NOMO-1 treated with dmso at 0.1 percent for 144 hours (cell line): ENCODE results near the gene PITPNM3.

Experiments
- DNase-seq: peaks from one replicate; lab custom pipeline; 2025; ENCODE audit not compliant: unreplicated experiment; lab: John Stamatoyannopoulos, UW

Gene PITPNM3

GRCh38 chr17:6526362-6527152, 29.8 kb downstream of the PITPNM3 start:
- no peak for DNase-seq

DNA sequence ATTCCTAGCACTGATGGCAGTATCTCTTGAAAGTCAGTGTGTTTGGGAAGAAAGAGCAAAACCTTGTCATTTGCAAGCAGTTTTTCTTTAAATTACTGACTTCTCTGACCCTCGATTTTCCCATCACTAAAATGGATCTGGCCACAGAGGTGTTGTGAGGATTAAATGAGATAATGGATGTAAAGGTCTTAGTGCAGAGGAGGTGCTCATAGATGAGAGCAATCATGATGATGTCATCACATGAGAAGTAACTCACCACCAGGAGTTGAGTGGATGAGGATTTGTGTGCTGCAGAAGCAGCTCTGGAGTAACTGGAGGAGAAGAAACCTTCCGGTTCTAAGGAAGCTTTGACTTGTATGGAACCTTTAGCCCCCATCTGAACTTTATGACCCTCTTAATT, 30.6 kb downstream of the PITPNM3 start:
- DNase-seq, result no peak

DNA sequence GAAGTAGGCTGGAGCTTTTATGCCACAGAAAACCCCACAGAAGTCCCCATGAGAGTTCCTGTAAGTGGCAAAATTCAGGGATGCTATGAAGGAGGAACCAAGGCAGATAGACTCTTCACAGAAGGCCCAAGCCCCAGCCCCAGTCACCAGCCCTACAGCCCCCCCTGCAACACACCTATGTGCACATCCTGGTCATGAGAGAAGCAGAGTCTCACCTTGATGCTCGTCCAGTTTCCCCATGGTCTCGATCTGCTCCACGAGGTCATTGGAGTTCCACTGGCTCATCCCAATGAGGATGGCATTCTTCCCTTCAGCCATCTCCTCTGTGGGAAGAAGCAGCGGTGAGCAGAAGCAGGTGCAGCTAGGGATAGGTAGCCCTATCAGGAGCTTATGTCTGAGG, 31.2 kb downstream of the PITPNM3 start:
- DNase-seq, result no peak

DNA sequence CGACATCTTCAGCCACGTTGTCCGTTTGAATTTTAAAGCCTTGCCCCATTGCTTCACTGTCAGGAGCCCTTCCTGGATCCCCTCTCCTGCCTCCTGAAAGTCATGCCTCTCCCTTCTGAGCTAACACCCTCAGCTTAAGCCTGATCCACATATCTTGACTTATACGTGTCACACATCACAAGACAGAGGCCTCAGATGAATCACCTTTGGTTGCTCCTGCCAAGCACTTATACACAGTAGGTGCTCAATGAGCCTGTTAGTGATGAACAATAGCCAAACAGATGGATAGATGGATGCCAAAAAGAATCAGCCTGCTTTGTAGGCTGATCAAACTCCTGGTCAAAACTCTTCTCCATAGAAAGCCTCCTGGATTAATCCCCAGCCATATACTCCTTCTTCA, 31.8 kb downstream of the PITPNM3 start:
- no peak for DNase-seq

GRCh38 chr17:6523809-6524355, 32.5 kb downstream of the PITPNM3 start:
- no peak for DNase-seq

- DNase-seq, result no peak
Observed at GRCh38 chr17:6523330-6523729, 33.0 kb downstream of the PITPNM3 start.

DNA sequence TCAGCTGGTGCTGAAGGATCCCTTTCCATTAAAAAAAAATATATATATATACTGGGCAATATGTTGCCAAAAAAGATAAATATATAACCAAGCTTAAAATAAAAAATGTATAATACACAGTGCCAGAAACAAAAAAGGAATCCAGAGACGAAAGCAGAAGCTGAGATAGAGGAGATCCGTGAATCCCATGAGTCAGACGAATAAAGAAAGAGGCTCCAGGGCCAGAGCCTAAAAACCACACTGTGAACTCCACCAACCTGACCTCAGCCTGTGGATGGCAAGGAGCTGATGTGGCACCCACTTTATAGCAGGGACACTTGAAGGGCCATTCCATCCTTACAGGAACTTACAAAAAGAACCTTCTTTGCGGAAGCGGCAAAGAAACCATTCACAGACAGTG, 34.8 kb downstream of the PITPNM3 start:
- DNase-seq, result no peak

- no peak for DNase-seq
Observed at GRCh38 chr17:6517062-6517461, 39.3 kb downstream of the PITPNM3 start.

- no peak for DNase-seq
Observed at GRCh38 chr17:6514371-6514770, 42.0 kb downstream of the PITPNM3 start.

- no peak for DNase-seq
Observed at GRCh38 chr17:6512552-6512951, 43.8 kb downstream of the PITPNM3 start.

DNA sequence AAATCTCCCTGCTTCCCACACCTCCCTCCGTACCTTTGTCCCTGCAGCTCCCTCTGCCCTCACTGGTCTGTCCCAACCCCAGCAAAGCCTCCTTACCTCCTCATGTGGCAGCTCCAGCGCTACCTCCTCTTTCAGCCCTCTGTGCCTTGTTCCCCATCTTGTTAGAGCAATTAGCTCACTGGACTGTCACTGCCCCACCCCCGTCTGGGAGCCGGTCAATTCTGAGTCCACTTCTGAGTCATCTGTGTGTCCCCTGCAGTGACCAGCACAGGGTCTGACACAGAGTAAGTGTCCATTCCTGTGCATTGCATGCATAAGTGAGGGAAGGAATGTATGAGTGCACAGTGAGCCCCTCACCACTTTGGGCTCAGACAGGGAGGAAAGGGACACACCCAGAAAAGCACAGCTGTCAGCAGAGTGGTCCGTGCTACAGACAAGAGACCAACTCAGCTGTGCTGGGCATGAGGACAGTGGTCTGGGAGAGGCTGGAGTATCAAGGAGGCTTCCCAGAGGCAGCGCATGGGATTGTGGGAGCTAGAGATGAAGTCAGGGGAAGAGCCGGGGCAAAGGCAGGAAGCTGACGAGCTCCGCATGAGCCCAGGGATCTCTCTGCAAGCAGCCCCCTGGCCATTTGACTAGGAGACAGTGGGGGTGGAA, 45.9 kb downstream of the PITPNM3 start:
- no peak for DNase-seq

DNA sequence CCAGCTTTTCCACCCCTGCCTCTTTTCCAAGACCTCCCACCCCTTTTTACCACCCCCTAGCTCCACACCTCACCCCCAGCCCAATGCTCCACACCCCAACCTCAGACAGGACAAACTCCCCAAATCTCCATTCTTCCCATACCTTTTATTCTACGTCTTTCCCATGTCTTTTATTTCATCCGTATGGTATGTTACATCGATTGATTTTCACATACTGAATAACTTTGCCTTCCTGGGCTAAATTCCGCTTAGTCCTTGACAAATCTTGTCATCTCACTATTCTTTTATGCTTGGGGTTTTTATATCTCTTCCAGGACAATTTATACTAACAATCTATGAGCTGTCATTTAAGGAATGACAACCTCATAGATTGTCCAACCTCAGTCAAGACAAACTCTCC, 46.4 kb downstream of the PITPNM3 start:
- no peak for DNase-seq

- no peak for DNase-seq
Observed at GRCh38 chr17:6509031-6509771, 47.2 kb downstream of the PITPNM3 start.

GRCh38 chr17:6508519-6509030, 47.8 kb downstream of the PITPNM3 start:
- no peak for DNase-seq

GRCh38 chr17:6508016-6508415, 48.3 kb downstream of the PITPNM3 start:
- no peak for DNase-seq

DNA sequence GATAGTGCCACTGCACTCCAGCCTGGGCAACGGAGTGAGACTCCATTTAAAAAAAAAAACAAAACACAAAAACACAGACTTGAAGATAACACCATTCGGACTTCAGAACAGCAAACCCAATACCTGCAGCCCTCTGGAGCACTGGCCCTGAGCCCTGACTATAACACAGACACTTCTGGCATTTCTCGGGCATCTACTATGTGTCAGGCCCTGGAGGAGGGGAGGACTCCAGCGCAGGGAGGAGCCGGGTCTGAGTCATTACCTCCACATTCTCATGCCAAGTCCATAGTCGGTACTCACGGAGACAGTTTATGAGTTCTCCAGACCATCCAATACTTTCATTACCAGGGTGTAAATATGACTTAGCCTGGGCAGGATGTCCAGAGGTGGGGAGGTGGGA, 48.8 kb downstream of the PITPNM3 start:
- DNase-seq, result no peak

DNA sequence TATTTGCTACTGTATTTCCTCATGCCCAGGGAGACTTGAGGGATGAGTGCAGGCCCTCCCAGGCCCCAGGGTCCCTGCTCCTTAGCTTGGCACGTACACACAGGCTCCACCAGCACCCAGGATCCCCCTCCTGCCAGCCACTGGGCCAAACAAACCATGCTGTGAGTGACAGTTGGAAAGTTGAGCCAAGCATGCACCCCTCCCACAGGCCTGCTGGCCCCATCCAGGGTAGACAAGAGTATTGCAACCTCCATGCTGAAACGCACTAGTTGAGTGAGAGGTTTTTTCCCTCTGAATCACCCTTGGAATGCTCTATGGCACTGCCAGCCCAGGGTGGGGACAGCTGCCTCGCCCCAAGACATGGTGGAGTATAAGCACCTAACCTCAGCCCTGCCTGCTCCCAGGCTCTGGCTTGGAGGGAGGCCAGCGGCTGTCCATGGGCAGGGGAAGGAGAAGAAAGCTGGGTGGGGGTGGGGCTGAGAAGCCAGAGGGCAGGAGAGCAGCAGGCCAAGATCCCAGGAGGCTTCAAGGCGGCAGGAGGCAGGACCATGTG, 49.6 kb downstream of the PITPNM3 start:
- DNase-seq, result no peak

DNA sequence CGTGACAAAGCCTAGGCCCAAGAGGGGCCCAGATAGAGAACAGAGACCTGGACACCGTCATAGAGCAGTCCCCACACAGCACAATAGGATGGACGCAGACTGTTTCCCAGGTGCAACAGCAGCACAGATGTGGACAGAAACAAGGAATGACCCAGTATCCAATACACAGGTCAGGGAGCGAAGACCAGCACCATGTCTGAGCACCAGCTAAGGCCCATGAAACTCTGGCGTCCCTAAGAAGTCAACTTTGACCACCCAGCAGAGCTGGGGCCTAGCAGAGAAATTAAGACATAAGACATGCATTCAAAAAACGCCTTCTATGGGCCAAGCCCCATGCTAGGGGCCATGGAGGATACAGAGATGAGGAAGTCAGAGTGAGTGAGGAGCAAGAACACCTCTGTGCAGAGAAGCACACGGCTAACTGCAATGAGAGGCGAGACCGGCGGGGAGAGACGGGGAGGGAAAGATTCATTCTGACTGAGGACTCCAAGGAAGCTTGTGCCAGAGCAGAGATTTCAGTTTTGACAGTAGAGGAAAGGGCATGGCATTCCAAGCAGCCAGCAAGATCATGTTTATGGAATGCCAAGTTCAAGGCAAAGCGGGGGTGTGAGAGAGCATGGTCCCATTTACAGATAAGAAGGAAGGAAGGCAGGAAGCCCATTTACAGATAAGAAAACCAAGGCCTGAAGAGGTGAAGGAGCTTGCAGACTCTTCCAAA, 50.8 kb downstream of the PITPNM3 start:
- no peak for DNase-seq

DNA sequence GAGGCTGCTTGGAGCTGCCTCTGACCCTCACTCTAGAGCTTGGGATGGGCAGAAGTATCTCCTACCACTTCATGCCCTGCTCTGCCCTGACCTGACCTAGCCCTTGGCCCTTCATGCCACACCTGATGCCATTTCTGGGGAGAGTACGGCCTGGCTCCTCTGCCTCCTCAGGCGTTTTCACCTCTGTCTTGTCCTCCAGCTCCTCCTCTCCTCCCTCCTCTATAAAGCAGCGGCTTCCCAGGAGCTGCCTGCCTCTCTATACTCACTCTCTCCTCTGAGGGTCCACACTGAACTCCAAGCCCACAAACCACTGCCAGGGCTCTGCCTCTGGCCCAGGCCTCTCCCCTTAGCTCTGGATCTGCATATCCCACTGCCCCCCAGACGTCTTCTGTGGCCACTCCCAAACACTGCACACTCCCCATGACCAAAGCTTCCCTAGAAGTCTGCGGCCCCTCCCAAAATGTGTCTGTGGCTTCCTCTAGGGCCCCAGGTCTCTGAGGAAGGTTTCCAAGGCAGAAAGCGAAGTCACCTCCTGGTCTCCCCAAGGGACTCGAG, 52.6 kb downstream of the PITPNM3 start:
- no peak for DNase-seq

GRCh38 chr17:6502871-6503509, 53.4 kb downstream of the PITPNM3 start:
- no peak for DNase-seq
